GM18858 (cell line): ENCODE data around the gene RNF111.

Experiments used
- ATAC-seq: cut with Tn5 transposase; IDR thresholded peaks from one replicate; pipeline ENCODE4 v1.9.1; 2021; ENCODE audit not compliant: unreplicated experiment

The RNF111 gene

GRCh38 chr15:58987491-58988005 lies at the start of gene RNF111:
TSS of gene RNF111 (plus strand) at chr15:58987663. CDS start at chr15:59030823, 43,160 bp downstream.
- peak; percentile 51 for ATAC-seq

GRCh38 chr15:58947179-58947578 lies 40.3 kb upstream of the RNF111 start:
- no peak for ATAC-seq

- no peak for ATAC-seq
These were observed 36.0 kb upstream of the RNF111 start for GRCh38 chr15:58951388-58952007.

DNA sequence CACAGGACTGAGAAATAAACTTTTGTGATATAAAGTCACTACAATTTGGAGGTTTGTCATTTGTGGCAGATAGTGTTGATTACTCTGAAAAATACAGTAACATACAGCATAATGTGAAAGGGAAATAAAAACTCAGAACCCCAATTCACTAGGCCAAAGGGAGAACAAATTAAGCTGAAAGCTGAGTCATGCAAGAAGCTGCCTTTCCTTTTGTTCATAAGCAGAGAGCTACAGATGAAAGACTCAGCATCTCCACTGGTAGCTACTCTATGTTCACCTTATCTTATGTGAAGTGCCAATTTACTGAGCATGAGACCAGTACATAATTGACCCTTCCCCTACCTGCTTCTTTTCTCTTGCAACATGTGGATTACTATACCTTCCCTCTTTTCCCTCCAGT lies 34.7 kb upstream of the RNF111 start:
- no peak for ATAC-seq

- ATAC-seq: peak; percentile 74
These were observed 30.1 kb upstream of the RNF111 start for GRCh38 chr15:58957101-58957973.

DNA sequence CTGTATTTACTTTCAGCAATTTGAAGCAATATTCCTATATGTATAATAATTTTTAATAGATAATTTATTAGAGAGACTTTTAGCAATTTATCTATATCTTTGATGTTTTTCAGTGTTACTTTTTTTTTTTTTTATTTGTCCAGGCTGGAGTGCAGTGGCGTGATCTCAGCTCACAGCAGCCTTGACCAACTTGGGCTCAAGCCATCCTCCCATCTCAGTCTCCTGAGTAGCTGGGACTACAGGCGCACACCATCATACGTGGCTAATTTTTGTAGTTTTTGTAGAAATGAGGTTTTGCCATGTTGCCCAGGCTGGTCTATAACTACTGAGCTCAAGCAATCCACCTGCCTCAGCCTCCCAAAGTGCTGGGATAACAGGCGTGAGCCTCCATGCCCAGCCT lies 28.7 kb upstream of the RNF111 start:
- ATAC-seq: no peak

GRCh38 chr15:58962136-58962535 lies 25.3 kb upstream of the RNF111 start:
- ATAC-seq: no peak

DNA sequence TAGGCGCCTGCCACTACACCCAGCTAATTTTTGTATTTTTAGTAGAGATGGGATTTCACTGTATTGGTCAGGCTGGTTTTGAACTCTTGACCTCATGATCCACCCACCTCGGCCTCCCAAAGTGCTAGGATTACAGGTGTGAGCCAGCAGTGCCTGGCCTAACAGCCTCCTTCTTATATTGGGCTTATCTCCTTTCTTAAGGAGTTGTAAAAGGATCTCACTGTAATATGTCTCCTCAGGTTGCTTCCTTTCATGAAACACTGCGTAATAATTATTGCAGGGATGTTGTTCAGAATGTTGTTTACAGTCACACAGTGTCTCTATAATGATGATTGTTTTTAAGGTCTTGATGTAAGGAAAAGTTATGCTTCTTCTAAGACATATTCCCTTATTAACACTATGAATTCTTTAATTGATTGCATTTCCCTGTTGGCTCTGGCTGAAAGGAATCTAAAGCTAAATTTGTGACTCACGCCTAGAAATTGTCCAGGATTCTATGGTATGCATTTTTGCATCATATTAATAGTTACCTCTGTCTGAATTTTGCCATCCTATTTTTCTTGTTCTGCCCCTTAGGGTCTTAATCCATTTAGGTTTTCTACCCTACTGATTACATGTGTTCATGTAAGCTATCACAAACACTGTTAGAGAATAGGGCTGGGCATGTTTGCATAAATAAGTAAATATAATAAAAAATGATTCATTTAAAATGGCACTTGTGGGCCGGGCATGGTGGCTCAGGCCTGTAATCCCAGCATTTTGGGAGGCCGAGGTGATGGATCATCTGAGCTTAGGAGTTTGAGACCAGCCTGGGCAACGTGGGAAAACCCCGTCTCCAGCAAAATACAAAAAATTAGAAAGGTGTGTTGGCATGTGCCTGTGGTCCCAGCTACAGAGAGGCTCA lies 24.5 kb upstream of the RNF111 start:
- no peak for ATAC-seq

DNA sequence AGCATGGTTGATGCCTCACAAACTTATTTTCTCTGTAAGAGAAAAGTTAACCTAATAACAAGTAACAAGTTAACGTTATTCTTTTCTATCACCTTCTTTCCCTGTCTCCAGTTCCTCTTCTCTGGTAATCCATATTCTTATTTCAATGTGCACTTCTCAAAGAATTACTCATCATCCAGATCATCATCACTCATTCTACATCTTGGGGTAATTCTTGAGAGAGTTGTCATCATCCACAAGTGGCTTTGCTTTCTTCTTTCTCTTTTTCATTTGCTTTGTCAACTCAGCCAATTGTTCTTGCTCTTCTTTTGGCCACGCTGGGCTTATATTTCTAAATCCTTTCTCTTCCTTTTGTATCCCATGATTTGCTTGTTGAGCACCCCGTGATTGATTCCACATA lies 20.8 kb upstream of the RNF111 start:
- no peak for ATAC-seq

GRCh38 chr15:58967479-58967878 lies 20.0 kb upstream of the RNF111 start:
- ATAC-seq: no peak

- no peak for ATAC-seq
These were observed 9.6 kb upstream of the RNF111 start for GRCh38 chr15:58977887-58978286.

- ATAC-seq: no peak
These were observed 7.0 kb upstream of the RNF111 start for GRCh38 chr15:58980351-58980939.

GRCh38 chr15:58981808-58982475 lies 5.5 kb upstream of the RNF111 start:
- no peak for ATAC-seq

- no peak for ATAC-seq
These were observed 4.2 kb upstream of the RNF111 start for GRCh38 chr15:58983261-58983660.

DNA sequence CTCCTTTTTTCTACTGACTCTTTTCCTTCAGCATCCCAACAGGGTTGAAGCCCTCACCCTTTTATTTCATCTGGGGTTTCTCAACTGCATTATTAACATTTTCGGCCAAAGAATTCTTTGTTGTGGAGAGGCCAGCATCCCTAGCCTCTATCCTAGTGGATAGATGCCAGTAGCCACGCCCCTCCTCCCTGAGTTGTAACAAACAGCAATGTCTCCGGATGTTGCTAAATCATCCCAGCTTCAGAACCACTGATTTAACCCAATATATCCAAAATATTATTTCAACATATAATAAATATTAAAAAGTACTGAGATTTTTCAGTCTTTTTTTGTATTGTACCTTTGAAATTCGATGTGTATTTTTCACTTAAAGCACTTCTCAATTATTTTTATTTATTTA lies 2.0 kb upstream of the RNF111 start:
- no peak for ATAC-seq

DNA sequence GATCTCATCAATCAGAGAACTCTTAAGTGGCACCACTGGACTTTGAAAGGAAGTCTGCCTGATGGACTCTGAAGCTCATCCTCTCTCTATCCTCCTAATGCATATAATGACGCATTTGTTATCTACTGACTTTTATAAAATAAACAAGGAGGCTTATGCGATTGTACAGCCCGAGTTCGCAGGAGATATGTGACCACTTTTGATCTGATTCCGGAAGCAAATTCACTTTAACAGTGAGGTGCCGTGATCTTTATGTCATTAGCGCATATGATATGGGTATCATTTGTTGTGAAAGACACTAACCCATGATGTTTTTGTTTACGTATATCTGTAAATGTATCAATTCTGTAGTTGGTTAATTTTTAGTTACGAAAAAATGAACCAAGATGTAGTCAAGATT lies 427 bp upstream of the RNF111 start:
- ATAC-seq: no peak

DNA sequence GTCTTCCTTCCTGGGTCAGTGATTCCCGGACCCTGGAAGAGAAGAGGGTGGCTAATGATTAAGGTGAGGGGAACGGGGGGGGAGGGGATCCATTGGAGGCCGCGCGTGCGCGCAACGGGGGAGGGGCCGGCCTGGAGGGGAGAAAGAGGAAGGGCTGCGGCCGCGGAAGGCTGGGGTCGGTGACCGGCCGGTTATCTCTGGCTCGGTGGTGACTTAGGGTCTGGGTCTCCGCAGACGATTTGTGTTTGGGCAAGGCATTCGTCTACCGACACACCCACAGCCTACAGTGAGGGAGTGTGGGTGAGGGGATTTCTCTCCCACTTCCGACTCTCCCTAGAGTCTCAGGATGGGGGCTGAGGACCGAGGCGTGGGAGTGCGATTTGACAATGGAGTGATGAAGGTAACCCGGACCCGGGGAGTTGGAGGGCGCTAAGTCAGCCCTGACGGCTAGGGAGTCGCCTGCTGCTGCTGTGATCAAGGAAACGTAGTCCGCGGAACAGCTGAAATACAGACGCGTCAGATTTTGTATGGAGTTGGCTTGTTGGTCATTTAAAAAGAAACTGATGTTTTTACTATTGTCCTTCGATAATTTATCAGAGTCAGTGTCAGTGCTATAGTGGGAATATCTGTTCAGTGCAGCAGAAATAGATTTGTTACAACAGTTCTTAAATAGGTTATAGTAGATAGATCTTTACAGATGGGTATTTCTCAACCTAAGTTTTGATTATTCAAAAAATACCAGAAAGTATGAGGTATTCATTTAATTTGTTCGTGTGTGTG lies 733 bp downstream of the RNF111 start:
- peak; percentile 26 for ATAC-seq

DNA sequence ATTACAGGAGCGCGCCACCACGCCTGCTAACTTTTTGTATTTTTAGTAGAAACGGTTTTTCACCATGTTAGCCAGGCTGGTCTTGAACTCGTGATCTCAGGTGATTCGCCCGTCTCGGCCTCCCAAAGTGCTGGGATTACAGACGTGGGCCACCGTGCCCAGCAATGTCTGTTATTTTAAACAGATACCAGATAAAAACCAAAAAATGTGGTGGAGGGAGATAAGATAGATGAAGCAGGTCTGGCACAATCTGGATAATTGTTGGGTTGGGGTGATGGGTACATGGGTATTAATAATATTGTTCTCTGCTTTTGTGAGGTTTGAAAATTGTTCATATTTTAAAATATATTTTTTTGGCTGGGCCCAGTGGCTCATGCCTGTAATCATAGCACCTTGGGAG lies 4.7 kb downstream of the RNF111 start:
- no peak for ATAC-seq

GRCh38 chr15:58994906-58995453 lies 7.5 kb downstream of the RNF111 start:
- no peak for ATAC-seq
